HG03097 (cell line): ENCODE data around the gene IL1RN.
"Not testable (repeated sequence)": the region's sequence is repeated elsewhere in the genome, so short reads cannot be mapped to it uniquely, and the experiment has no call there.

Experiments
- ATAC-seq: cut with Tn5 transposase; IDR thresholded peaks from one replicate; pipeline ENCODE4 v1.9.1; 2021; ENCODE audit not compliant: unreplicated experiment, low FRiP score

Gene IL1RN

GRCh38 chr2:113126845-113127645 is at the start of gene IL1RN:
Gene IL1RN, plus strand, starts transcription at chr2:113127598. Its CDS starts 27 bp downstream, at chr2:113127625.
- ATAC-seq, result no peak

- no peak for ATAC-seq
These were observed 49.5 kb upstream of the IL1RN start for GRCh38 chr2:113077921-113078320.

- no peak for ATAC-seq
These were observed 49.0 kb upstream of the IL1RN start for GRCh38 chr2:113078350-113078839.

- ATAC-seq, result no peak
These were observed 48.3 kb upstream of the IL1RN start for GRCh38 chr2:113079131-113079530.

GRCh38 chr2:113080134-113080533 is 47.3 kb upstream of the IL1RN start:
- no peak for ATAC-seq

GRCh38 chr2:113081488-113082210 is 45.7 kb upstream of the IL1RN start:
- ATAC-seq, result no peak

GRCh38 chr2:113083296-113083695 is 44.1 kb upstream of the IL1RN start:
- no peak for ATAC-seq

GRCh38 chr2:113084249-113085000 is 43.0 kb upstream of the IL1RN start:
- ATAC-seq, result no peak

- ATAC-seq, result no peak
These were observed 41.9 kb upstream of the IL1RN start for GRCh38 chr2:113085542-113085941.

- ATAC-seq, result no peak
These were observed 39.0 kb upstream of the IL1RN start for GRCh38 chr2:113088213-113088992.

- no peak for ATAC-seq
These were observed 37.5 kb upstream of the IL1RN start for GRCh38 chr2:113089916-113090315.

GRCh38 chr2:113091231-113091896 is 36.0 kb upstream of the IL1RN start:
- ATAC-seq, result no peak

GRCh38 chr2:113092864-113093612 is 34.4 kb upstream of the IL1RN start:
- no peak for ATAC-seq

- no peak for ATAC-seq
These were observed 33.8 kb upstream of the IL1RN start for GRCh38 chr2:113093613-113093977.

GRCh38 chr2:113096306-113096705 is 31.1 kb upstream of the IL1RN start:
- ATAC-seq, result not testable (repeated sequence)

- ATAC-seq, result not testable (repeated sequence)
These were observed 30.4 kb upstream of the IL1RN start for GRCh38 chr2:113096842-113097618.

- ATAC-seq, result no peak
These were observed 29.4 kb upstream of the IL1RN start for GRCh38 chr2:113098041-113098440.

GRCh38 chr2:113098532-113098931 is 28.9 kb upstream of the IL1RN start:
- ATAC-seq, result no peak
